B cell (primary cell): Measurements from ENCODE around the gene EIF4G2. TPM values are rescaled to one million over a fixed set of nuclear protein-coding genes. Genes with fewer than 3 reads are reported as not detected.

Experiments
- ATAC-seq: fragments of 200-7000 bp; cut with Tn5 transposase; one replicate; pipeline ENCODE4 v1.10.0; 2021; ENCODE audit warnings: low read depth, mild to moderate bottlenecking, moderate number of reproducible peaks, moderate library complexity
- CTCF ChIA-PET: fragments of 350-600 bp; sonication (Branson Sonifier 250); formaldehyde crosslinking; loops from one replicate; lab custom pipeline; 2021; ENCODE audit warnings: antibody characterized with exemption, inconsistent platforms; lab: Charles Lee
- POLR2A ChIA-PET: fragments of 350-600 bp; sonication (Branson Sonifier 250); formaldehyde crosslinking; loops from one replicate; lab custom pipeline; 2021; ENCODE audit warnings: antibody characterized with exemption; lab: Charles Lee
- DNase-seq: peaks from one replicate; pipeline ENCODE4 v3.0.0; 2013
- H2AFZ ChIP-seq: 2 replicates; pipeline ENCODE4 v1.6.1; 2012; ENCODE audit warnings: mild to moderate bottlenecking, low read depth, low read length; ENCODE audit not compliant: insufficient read depth, poor library complexity, severe bottlenecking
- H3K27ac ChIP-seq, 2 donors: 1 replicate in 1 of 2; 2 replicates in 1 of 2; pipeline ENCODE4 v1.5.1; 2012 to 2013; ENCODE audit warnings: low read length in 2 of 2, mild to moderate bottlenecking in 2 of 2, moderate library complexity in 1 of 2
- H3K27me3 ChIP-seq, 4 experiments: fragments of 200-600 bp in 1 of 4; sonication (generic) in 1 of 4; replicated peaks in 1 of 4; 1 replicate in 2 of 4; 2 replicates in 2 of 4; pipeline versions ENCODE4 v1.6.1 to v1.7.0; 2013 to 2016; ENCODE audit warnings: low read length in 3 of 4, mild to moderate bottlenecking in 2 of 4, mixed read lengths in 1 of 4, moderate library complexity in 1 of 4; ENCODE audit not compliant: insufficient read depth in 4 of 4, control insufficient read depth in 3 of 4; ENCODE audit errors: control extremely low read depth in 1 of 4
- H3K36me3 ChIP-seq, 2 experiments: replicated peaks in 1 of 2; 1 replicate in 1 of 2; 2 replicates in 1 of 2; pipeline versions ENCODE4 v1.6.1 to v1.7.1; 2013; ENCODE audit warnings: low read length in 1 of 2; ENCODE audit not compliant: insufficient read depth in 2 of 2, control insufficient read depth in 1 of 2; ENCODE audit errors: control extremely low read depth in 1 of 2, extremely low read depth in 1 of 2
- H3K4me1 ChIP-seq, 2 donors: fragments of 200-600 bp in 1 of 2; sonication (generic) in 1 of 2; 1 replicate in 1 of 2; 2 replicates in 1 of 2; pipeline versions ENCODE4 v1.5.1 to v1.6.1; 2013 to 2017; ENCODE audit warnings: low read length in 2 of 2; ENCODE audit not compliant: control insufficient read depth in 2 of 2, insufficient read depth in 2 of 2
- H3K4me2 ChIP-seq: replicated peaks from 2 replicates; pipeline ENCODE3; 2012; ENCODE audit warnings: mild to moderate bottlenecking, low read depth, low read length; ENCODE audit not compliant: poor library complexity, severe bottlenecking
- H3K4me3 ChIP-seq, 5 experiments: fragments of 200-600 bp in 1 of 5; sonication (generic) in 1 of 5; 1 replicate in 3 of 5; 2 replicates in 2 of 5; pipeline versions ENCODE4 v1.5.1 to v1.7.0; 2011 to 2016; ENCODE audit warnings: low read length in 4 of 5, mild to moderate bottlenecking in 4 of 5, low read depth in 2 of 5, control low read depth in 1 of 5, moderate library complexity in 1 of 5; ENCODE audit not compliant: insufficient read depth in 1 of 5; ENCODE audit errors: control extremely low read depth in 1 of 5, extremely low read depth in 1 of 5
- H3K79me2 ChIP-seq: fragments of 200-600 bp; sonication (generic); one replicate; pipeline ENCODE4 v1.6.0; 2016; ENCODE audit warnings: low read length; ENCODE audit not compliant: control insufficient read depth, insufficient read depth
- H3K9ac ChIP-seq: fragments of 200-600 bp; sonication (generic); 2 replicates; pipeline ENCODE4 v1.6.1; 2017; ENCODE audit warnings: mild to moderate bottlenecking, low read length, moderate library complexity
- H3K9me3 ChIP-seq, 3 donors: one replicate each; pipeline versions ENCODE4 v1.6.1 to v1.7.1; 2013; ENCODE audit warnings: low read length in 2 of 3; ENCODE audit not compliant: control insufficient read depth in 2 of 3, insufficient read depth in 1 of 3; ENCODE audit errors: control extremely low read depth in 1 of 3
- H4K20me1 ChIP-seq: 2 replicates; pipeline ENCODE4 v1.6.0; 2012; ENCODE audit warnings: mild to moderate bottlenecking, low read length; ENCODE audit not compliant: insufficient read depth, control insufficient read depth, poor library complexity, severe bottlenecking
- H3K27ac Mint-ChIP-seq: one replicate; pipeline ENCODE4 v1.8.0; 2021; ENCODE audit warnings: mixed read lengths
- H3K27me3 Mint-ChIP-seq: one replicate; pipeline ENCODE4 v1.8.0; 2021; ENCODE audit warnings: mixed read lengths
- H3K4me1 Mint-ChIP-seq: one replicate; pipeline ENCODE4 v1.8.0; 2021; ENCODE audit warnings: mixed read lengths
- H3K4me3 Mint-ChIP-seq: one replicate; pipeline ENCODE4 v1.8.0; 2021; ENCODE audit warnings: mixed read lengths
- H3K9me3 Mint-ChIP-seq: one replicate; pipeline ENCODE4 v1.8.0; 2022; ENCODE audit warnings: mixed read lengths; ENCODE audit not compliant: insufficient read depth
- CTCF ChIP-seq: fragments of 200-600 bp; IDR thresholded peaks from one replicate; pipeline ENCODE4 v1.8.0; 2022; ENCODE audit warnings: antibody characterized with exemption, mild to moderate bottlenecking
- EZH2 ChIP-seq: IDR thresholded peaks from 2 replicates; pipeline ENCODE4 v1.6.1; 2012; ENCODE audit warnings: borderline replicate concordance, low read depth, mild to moderate bottlenecking, moderate library complexity, low read length; ENCODE audit not compliant: insufficient read depth, poor library complexity, severe bottlenecking
- WGBS: methylation state at CpG from one replicate; pipeline ENCODE4 v1.1.5; 2013; ENCODE audit warnings: missing lambda C conversion rate; ENCODE audit not compliant: insufficient coverage; 5-methylcytosine and 5-hydroxymethylcytosine counted together
- intact Hi-C: fragments of 100-400 bp; cut with micrococcal nuclease; formaldehyde crosslinking; loops from one replicate; pipeline ENCODE4 v1.10.0; 2022
- polyA plus RNA-seq: library from polyadenylated mRNA; depleted of rRNA; stranded (reverse); fragments of >200 nt; gene quantifications from 2 replicates; pipeline ENCODE4 v1.2.3, GENCODE V29; 2012
- total RNA-seq, 2 donors: library from RNA; stranded (reverse); fragments of 120-200 nt in 1 of 2; gene quantifications; 1 replicate in 1 of 2; 2 replicates in 1 of 2; pipeline versions ENCODE4 v1.2.3 to v1.2.4, GENCODE V29; 2013 to 2022

Gene EIF4G2
- total and polyA plus RNA-seq, 2 donors (not counting 1 experiment from before 2014, with no cell fraction given): 275 to 592 TPM

GRCh38 chr11:10796191-10796590, 12.5 kb downstream of the EIF4G2 start:
- intact Hi-C loops: no loop called here
- Mint-ChIP-seq H3K27me3 (no peaks in the 10 kb centered on the region), H3K4me1 (peaks cover 23% of the 10 kb centered on the region), H3K9me3 (no peaks in the 10 kb centered on the region), H3K27ac (no peak overlapping the region), H3K4me3 (no peak overlapping the region)
- no peak overlapping the region for H3K27ac ChIP-seq
- H3K36me3 ChIP-seq: peaks cover 17 to 55% of the 10 kb centered on the region in 2 experiments
- TF ChIP-seq EZH2: no peak
- TF ChIP-seq CTCF: no peak
- no peaks in the 10 kb centered on the region for H3K9me3 ChIP-seq
- no peak overlapping the region for H3K4me2 ChIP-seq
- POLR2A ChIA-PET: no interaction called here
- CTCF ChIA-PET: interaction anchor here (0.6 to 2.1 kb wide), 9 partner anchors 8 to 232 kb away, joined by 3 to 9 read pairs (median 4); no protein-coding TSS in a partner anchor
- peaks cover 9% of the 10 kb centered on the region for H4K20me1 ChIP-seq
- ATAC-seq (no peak), DNase-seq (no peak)
- 100% methylated on average over 2 of the region's 2 CpGs for WGBS
- no peak overlapping the region for H3K4me3 ChIP-seq
- H3K27me3 ChIP-seq: no peaks in the 10 kb centered on the region
- peaks cover 13 to 20% of the 10 kb centered on the region in 2 donors for H3K4me1 ChIP-seq
- H3K79me2 ChIP-seq: no peaks in the 10 kb centered on the region
- no peak overlapping the region for H2AFZ ChIP-seq
- no peak overlapping the region for H3K9ac ChIP-seq

GRCh38 chr11:10793470-10794255, 15.1 kb downstream of the EIF4G2 start:
- peaks cover 21% of the 10 kb centered on the region for H3K4me1 Mint-ChIP-seq
- H2AFZ ChIP-seq: no peak overlapping the region
- H3K4me3 Mint-ChIP-seq: no peak overlapping the region
- no peak for ATAC-seq
- H3K4me2 ChIP-seq: no peak overlapping the region
- POLR2A ChIA-PET: interaction anchor here (0.7 to 1.6 kb wide), 5 partner anchors 14 to 1050 kb away, joined by 3 to 7 read pairs (median 4); partner anchors contain the start of gene EIF4G2
- no peaks in the 10 kb centered on the region for H3K9me3 ChIP-seq
- H3K27ac ChIP-seq: no peak overlapping the region
- TF ChIP-seq CTCF (no peak), EZH2 (no peak)
- CTCF ChIA-PET: interaction anchor here (0.7 to 6.1 kb wide), 38 partner anchors 9 to 994 kb away, joined by 3 to 62 read pairs (median 6); partner anchors contain the start of genes EIF4G2 and ZBED5
- no peaks in the 10 kb centered on the region for H3K27me3 Mint-ChIP-seq
- H4K20me1 ChIP-seq: no peaks in the 10 kb centered on the region
- no peak overlapping the region for H3K27ac Mint-ChIP-seq
- no peaks in the 10 kb centered on the region for H3K79me2 ChIP-seq
- H3K4me1 ChIP-seq: peaks cover 13 to 20% of the 10 kb centered on the region in 2 donors
- H3K9me3 Mint-ChIP-seq: no peaks in the 10 kb centered on the region
- intact Hi-C loops: loop anchor here (2.0 kb wide), 1 partner anchor 15 kb away; the partner anchor contains the start of gene EIF4G2
- DNase-seq: no peak
- no peaks in the 10 kb centered on the region for H3K27me3 ChIP-seq
- no peak overlapping the region for H3K4me3 ChIP-seq
- WGBS: 77% methylated on average over 7 of the region's 11 CpGs
- no peak overlapping the region for H3K9ac ChIP-seq
- peaks cover 15 to 30% of the 10 kb centered on the region in 2 experiments for H3K36me3 ChIP-seq
